Measurements from ENCODE around the gene AK5. TPM values are rescaled to one million over a fixed set of nuclear protein-coding genes. Genes with fewer than 3 reads are reported as not detected.

AK5 gene
- total RNA-seq, 1 donor from 2014 or later: 6.9 TPM

- Histone ChIP-seq H3K36me3 (no peaks in the 10 kb centered on the region), H3K4me3 (no peak overlapping the region), H3K27ac (no peak overlapping the region), H3K27me3 (no peaks in the 10 kb centered on the region), H3K9me3 (no peaks in the 10 kb centered on the region), H3K4me1 (no peaks in the 10 kb centered on the region)
- no peak for TF ChIP-seq CTCF (IDR thresholded peaks at IDR 0.05)
- TF ChIP-seq POLR2A (IDR thresholded peaks at IDR 0.05): no peak
- DNase-seq (ENCODE audit: extremely low spot score in 2 of 2): no peak
- intact Hi-C loops (cut with DNase I): no loop called here
These were observed 97.1 kb downstream of the AK5 start for GRCh38 chr1:77378723-77379535.

- no peak overlapping the region for H3K4me3 ChIP-seq
- no peaks in the 10 kb centered on the region for H3K36me3 ChIP-seq
- H3K4me1 ChIP-seq: no peaks in the 10 kb centered on the region
- no peaks in the 10 kb centered on the region for H3K27me3 ChIP-seq
- intact Hi-C loops (cut with DNase I): no loop called here
- H3K9me3 ChIP-seq: no peaks in the 10 kb centered on the region
- DNase-seq (ENCODE audit: extremely low spot score in 2 of 2): no peak
- no peak overlapping the region for H3K27ac ChIP-seq
- TF ChIP-seq POLR2A (IDR thresholded peaks at IDR 0.05) (no peak), POLR2AphosphoS5 (IDR thresholded peaks at IDR 0.05; ENCODE audit: insufficient read depth in 1 of 2, low read depth in 1 of 2) (no peak), CTCF (IDR thresholded peaks at IDR 0.05) (no peak)
These were observed 100.5 kb downstream of the AK5 start for GRCh38 chr1:77382366-77382765.

- TF ChIP-seq POLR2A (IDR thresholded peaks at IDR 0.05): no peak
- TF ChIP-seq CTCF (IDR thresholded peaks at IDR 0.05): no peak
- no peak for TF ChIP-seq POLR2AphosphoS5 (IDR thresholded peaks at IDR 0.05; ENCODE audit: insufficient read depth in 1 of 2, low read depth in 1 of 2)
- H3K27ac ChIP-seq: no peak overlapping the region
- H3K36me3 ChIP-seq: no peaks in the 10 kb centered on the region
- DNase-seq (ENCODE audit: extremely low spot score in 2 of 2): no peak
- H3K4me1 ChIP-seq: no peaks in the 10 kb centered on the region
- no peaks in the 10 kb centered on the region for H3K9me3 ChIP-seq
- H3K27me3 ChIP-seq: no peaks in the 10 kb centered on the region
- no peak overlapping the region for H3K4me3 ChIP-seq
- intact Hi-C loops (cut with DNase I): no loop called here
These were observed 101.4 kb downstream of the AK5 start for GRCh38 chr1:77383236-77383635.

GRCh38 chr1:77385551-77385950, 103.7 kb downstream of the AK5 start:
- TF ChIP-seq POLR2AphosphoS5 (IDR thresholded peaks at IDR 0.05; ENCODE audit: insufficient read depth in 1 of 2, low read depth in 1 of 2) (no peak), POLR2A (IDR thresholded peaks at IDR 0.05) (no peak), CTCF (IDR thresholded peaks at IDR 0.05) (no peak)
- Histone ChIP-seq H3K4me3 (no peak overlapping the region), H3K27ac (no peak overlapping the region), H3K36me3 (no peaks in the 10 kb centered on the region), H3K4me1 (no peaks in the 10 kb centered on the region), H3K27me3 (no peaks in the 10 kb centered on the region), H3K9me3 (no peaks in the 10 kb centered on the region)
- DNase-seq (ENCODE audit: extremely low spot score in 2 of 2): no peak
- intact Hi-C loops (cut with DNase I): no loop called here

GRCh38 chr1:77386276-77386675, 104.5 kb downstream of the AK5 start:
- TF ChIP-seq CTCF (IDR thresholded peaks at IDR 0.05) (no peak), POLR2AphosphoS5 (IDR thresholded peaks at IDR 0.05; ENCODE audit: insufficient read depth in 1 of 2, low read depth in 1 of 2) (no peak), POLR2A (IDR thresholded peaks at IDR 0.05) (no peak)
- intact Hi-C loops (cut with DNase I): no loop called here
- H3K4me3 ChIP-seq: no peak overlapping the region
- H3K9me3 ChIP-seq: no peaks in the 10 kb centered on the region
- DNase-seq (ENCODE audit: extremely low spot score in 2 of 2): no peak
- no peaks in the 10 kb centered on the region for H3K27me3 ChIP-seq
- H3K4me1 ChIP-seq: no peaks in the 10 kb centered on the region
- H3K36me3 ChIP-seq: no peaks in the 10 kb centered on the region
- no peak overlapping the region for H3K27ac ChIP-seq

Measured in vagina (tissue), 2 donors.